Measurements from ENCODE around the gene ZNF829. TPM values are rescaled to one million over a fixed set of nuclear protein-coding genes. Genes with fewer than 3 reads are reported as not detected.

Gene ZNF829
- 3.3 TPM for total RNA-seq

GRCh38 chr19:36915992-36916830 lies at the start of gene ZNF829, which contains the start of gene ZNF568:
ZNF829 (minus strand) TSS chr19:36916291; CDS start chr19:36915167, 1,124 bp downstream.
ZNF568 (plus strand) TSS chr19:36916332; CDS start chr19:36922771, 6,439 bp downstream.

GRCh38 chr19:36850559-36851442 lies 65.3 kb downstream of the ZNF829 start, which contains the start of gene ZNF345:
ZNF345 (plus strand) TSS chr19:36850876; CDS start chr19:36876831, 25,955 bp downstream.

Small RNAs within 50 kb of the gene (small RNA-seq; reads per million reads assigned to genes)
- not detected for gene RF00019 (ENCODE audit: low replicate concordance)

Other genes with a start within 250 kb of the ZNF829 start
- gene ZNF461, start 249.5 kb downstream of the ZNF829 start, total RNA-seq: 7.4 TPM
- gene ZNF567, start 228.7 kb downstream of the ZNF829 start, total RNA-seq: 13.2 TPM
- 8.2 TPM for gene ZNF850, start 143.5 kb downstream of the ZNF829 start, total RNA-seq
- gene ZNF790, start 77.9 kb downstream of the ZNF829 start, total RNA-seq: 11.6 TPM
- gene ZNF345, start 65.4 kb downstream of the ZNF829 start, total RNA-seq: 14.0 TPM
- gene ZNF568, start within 50 bp of the ZNF829 start, total RNA-seq: 23.5 TPM
- 16.2 TPM for gene ZNF420, start 162.1 kb upstream of the ZNF829 start, total RNA-seq

Measured in metanephros (tissue), 2 donors.